Sigmoid colon (tissue), 7 donors: ENCODE measurements around the gene PERP. TPM values are rescaled to one million over a fixed set of nuclear protein-coding genes. Genes with fewer than 3 reads are reported as not detected.

Source experiments
- DNase-seq: peaks from one replicate; pipeline ENCODE4 v3.0.0-alpha.2; 2019
- H3K27ac ChIP-seq, 4 donors: fragments of 200-600 bp; sonication (generic); one replicate each; pipeline ENCODE4 v1.5.1; 2016 to 2019; ENCODE audit warnings: mild to moderate bottlenecking in 1 of 4
- H3K27me3 ChIP-seq, 3 donors: fragments of 200-600 bp; sonication (generic); one replicate each; pipeline ENCODE4 v1.5.1; 2019; ENCODE audit warnings: mild to moderate bottlenecking in 1 of 3
- H3K36me3 ChIP-seq, 4 donors: fragments of 200-600 bp; sonication (generic); one replicate each; pipeline ENCODE4 v1.5.1; 2016 to 2019
- H3K4me1 ChIP-seq, 4 donors: fragments of 200-600 bp; sonication (generic); one replicate each; pipeline ENCODE4 v1.5.1; 2017 to 2019
- H3K4me3 ChIP-seq, 4 donors: fragments of 200-600 bp; sonication (generic); one replicate each; pipeline ENCODE4 v1.5.1; 2017 to 2019; ENCODE audit warnings: mild to moderate bottlenecking in 2 of 4, moderate library complexity in 1 of 4
- H3K9me3 ChIP-seq, 4 donors: fragments of 200-600 bp in 3 of 4; sonication (generic) in 3 of 4; one replicate each; pipeline versions ENCODE4 v1.5.1 to v1.6.1; 2013 to 2019
- EP300 ChIP-seq, 4 donors: sonication (generic); formaldehyde crosslinking; IDR thresholded peaks; one replicate each; pipeline ENCODE4 v1.6.1; 2017; ENCODE audit warnings: antibody characterized with exemption in 4 of 4
- POLR2A ChIP-seq, 2 donors: fragments of 450-650 bp; IDR thresholded peaks; one replicate each; pipeline ENCODE4 v1.6.1; 2016; ENCODE audit warnings: antibody characterized with exemption in 2 of 2, mild to moderate bottlenecking in 2 of 2, moderate library complexity in 2 of 2
- POLR2AphosphoS5 ChIP-seq, 4 donors: sonication (generic); formaldehyde crosslinking; IDR thresholded peaks; one replicate each; pipeline ENCODE4 v1.6.1; 2017; ENCODE audit warnings: antibody characterized with exemption in 4 of 4
- WGBS, 2 donors: extraction: QIAGEN DNeasy Blood & Tissue Kit; methylation state at CpG; one replicate each; pipeline ENCODE4 v1.1.7; 2013; 5-methylcytosine and 5-hydroxymethylcytosine counted together
- intact Hi-C: fragments of 100-400 bp; cut with DNase I; formaldehyde crosslinking; loops from one replicate; pipeline ENCODE4 v1.15.1; 2023
- polyA plus RNA-seq, 3 donors: library from polyadenylated mRNA; stranded (reverse); fragments of 200-250 nt; gene quantifications; one replicate each; pipeline ENCODE4 v1.2.3, GENCODE V29; 2013
- total RNA-seq, 4 donors: library from RNA; depleted of rRNA; stranded (reverse); fragments of >200 nt; gene quantifications; one replicate each; pipeline ENCODE4 v1.1.0, GENCODE V29; 2016
- TF ChIP-seq, protein P1 (sequence below), 4 experiments: fragments of 450-650 bp in 3 of 4; fragments of 200-600 bp in 1 of 4; IDR thresholded peaks; one replicate each; pipeline ENCODE4 v1.5.1; 2016 to 2019; ENCODE audit warnings: antibody characterized with exemption in 4 of 4, mild to moderate bottlenecking in 3 of 4, moderate library complexity in 2 of 4
- donor health status: healthy with polysubstance abuse.
- donor health status: Bipolar disorder and iron deficiency.
- donor health status: healthy.

PERP gene
- total and polyA plus RNA-seq, 7 donors: 21.7 to 43.7 (median 36.0) TPM

DNA sequence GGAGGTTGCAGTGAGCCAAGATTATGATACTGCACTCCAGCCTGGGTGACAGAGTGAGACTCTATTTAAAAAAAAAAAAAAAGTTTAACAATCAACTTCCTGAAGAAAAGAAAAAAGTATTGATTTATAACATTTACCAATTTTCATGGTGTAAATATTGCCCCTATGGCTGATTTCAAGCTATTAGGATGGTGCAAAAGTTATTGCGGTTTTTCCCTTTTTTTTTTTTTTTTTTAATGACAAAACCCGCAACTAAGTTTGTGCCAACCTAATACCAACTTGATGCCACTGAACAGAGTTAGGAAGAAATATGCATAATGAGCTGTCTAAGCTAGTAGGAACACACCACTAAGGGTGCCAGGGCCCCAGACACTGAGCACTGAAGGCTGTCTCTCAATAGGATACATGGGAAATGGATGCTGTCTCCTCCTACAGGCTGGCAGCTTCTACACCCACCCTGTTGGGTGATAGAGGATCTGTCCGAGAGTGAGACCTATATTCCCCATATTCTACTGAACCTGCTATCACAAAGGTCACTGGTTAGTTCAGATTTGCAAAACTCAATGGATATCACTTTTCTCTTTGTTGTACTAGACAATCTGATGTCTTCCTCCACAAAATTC, 6.5 kb upstream of the PERP start:
- Histone ChIP-seq H3K27ac (no peak overlapping the region), H3K27me3 (peaks cover 0 to 5% (median 0%) of the 10 kb centered on the region in 3 donors), H3K36me3 (no peaks in the 10 kb centered on the region), H3K4me1 (peaks cover 0 to 7% (median 5%) of the 10 kb centered on the region in 4 donors), H3K9me3 (no peaks in the 10 kb centered on the region), H3K4me3 (no peak overlapping the region)
- TF ChIP-seq EP300 (IDR thresholded peaks at IDR 0.05) (no peak), POLR2AphosphoS5 (IDR thresholded peaks at IDR 0.05) (no peak), POLR2A (IDR thresholded peaks at IDR 0.05) (no peak)
- TF ChIP-seq, protein P1, sequence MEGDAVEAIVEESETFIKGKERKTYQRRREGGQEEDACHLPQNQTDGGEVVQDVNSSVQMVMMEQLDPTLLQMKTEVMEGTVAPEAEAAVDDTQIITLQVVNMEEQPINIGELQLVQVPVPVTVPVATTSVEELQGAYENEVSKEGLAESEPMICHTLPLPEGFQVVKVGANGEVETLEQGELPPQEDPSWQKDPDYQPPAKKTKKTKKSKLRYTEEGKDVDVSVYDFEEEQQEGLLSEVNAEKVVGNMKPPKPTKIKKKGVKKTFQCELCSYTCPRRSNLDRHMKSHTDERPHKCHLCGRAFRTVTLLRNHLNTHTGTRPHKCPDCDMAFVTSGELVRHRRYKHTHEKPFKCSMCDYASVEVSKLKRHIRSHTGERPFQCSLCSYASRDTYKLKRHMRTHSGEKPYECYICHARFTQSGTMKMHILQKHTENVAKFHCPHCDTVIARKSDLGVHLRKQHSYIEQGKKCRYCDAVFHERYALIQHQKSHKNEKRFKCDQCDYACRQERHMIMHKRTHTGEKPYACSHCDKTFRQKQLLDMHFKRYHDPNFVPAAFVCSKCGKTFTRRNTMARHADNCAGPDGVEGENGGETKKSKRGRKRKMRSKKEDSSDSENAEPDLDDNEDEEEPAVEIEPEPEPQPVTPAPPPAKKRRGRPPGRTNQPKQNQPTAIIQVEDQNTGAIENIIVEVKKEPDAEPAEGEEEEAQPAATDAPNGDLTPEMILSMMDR (IDR thresholded peaks at IDR 0.05): no peak
- WGBS, 2 donors: 79 to 90% methylated on average over 3 of the region's 3 CpGs
- intact Hi-C loops: loop anchor here (10.0 kb wide), 1 partner anchor 391 kb away; no protein-coding TSS in a partner anchor
- no peak for DNase-seq

DNA sequence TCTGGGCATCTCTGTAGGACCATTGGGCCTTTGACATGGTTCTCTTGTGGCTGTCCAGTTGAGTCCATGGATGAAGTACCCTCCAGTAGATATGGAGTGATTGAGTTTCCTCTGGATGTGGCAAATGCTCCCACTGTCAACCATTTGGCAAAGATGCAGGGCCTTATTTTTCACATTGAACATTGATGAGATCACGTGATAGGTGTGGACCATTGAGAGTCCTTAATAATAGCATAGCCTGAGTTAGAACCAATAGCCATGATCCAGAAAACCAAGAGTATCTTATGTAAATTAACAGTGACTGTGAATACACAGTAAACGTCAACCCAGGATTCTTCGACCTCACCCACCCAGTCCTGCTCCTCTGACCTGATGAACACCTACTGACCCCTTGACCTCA, 3.0 kb upstream of the PERP start:
- H3K9me3 ChIP-seq: no peaks in the 10 kb centered on the region
- no peak overlapping the region for H3K27ac ChIP-seq
- TF ChIP-seq EP300 (IDR thresholded peaks at IDR 0.05) (no peak), POLR2A (IDR thresholded peaks at IDR 0.05) (no peak), POLR2AphosphoS5 (IDR thresholded peaks at IDR 0.05) (no peak)
- TF ChIP-seq, protein P1 (IDR thresholded peaks at IDR 0.05): no peak
- peaks cover 0 to 27% (median 24%) of the 10 kb centered on the region in 4 donors for H3K4me1 ChIP-seq
- peaks cover 0 to 3% (median 0%) of the 10 kb centered on the region in 3 donors for H3K27me3 ChIP-seq
- 54 to 85% methylated on average over 3 of the region's 3 CpGs for WGBS, 2 donors
- intact Hi-C loops: loop anchor here (1.0 to 10.0 kb wide), 2 partner anchors 105 to 395 kb away; no protein-coding TSS in a partner anchor
- no peaks in the 10 kb centered on the region for H3K36me3 ChIP-seq
- H3K4me3 ChIP-seq: no peak overlapping the region
- no peak for DNase-seq

DNA sequence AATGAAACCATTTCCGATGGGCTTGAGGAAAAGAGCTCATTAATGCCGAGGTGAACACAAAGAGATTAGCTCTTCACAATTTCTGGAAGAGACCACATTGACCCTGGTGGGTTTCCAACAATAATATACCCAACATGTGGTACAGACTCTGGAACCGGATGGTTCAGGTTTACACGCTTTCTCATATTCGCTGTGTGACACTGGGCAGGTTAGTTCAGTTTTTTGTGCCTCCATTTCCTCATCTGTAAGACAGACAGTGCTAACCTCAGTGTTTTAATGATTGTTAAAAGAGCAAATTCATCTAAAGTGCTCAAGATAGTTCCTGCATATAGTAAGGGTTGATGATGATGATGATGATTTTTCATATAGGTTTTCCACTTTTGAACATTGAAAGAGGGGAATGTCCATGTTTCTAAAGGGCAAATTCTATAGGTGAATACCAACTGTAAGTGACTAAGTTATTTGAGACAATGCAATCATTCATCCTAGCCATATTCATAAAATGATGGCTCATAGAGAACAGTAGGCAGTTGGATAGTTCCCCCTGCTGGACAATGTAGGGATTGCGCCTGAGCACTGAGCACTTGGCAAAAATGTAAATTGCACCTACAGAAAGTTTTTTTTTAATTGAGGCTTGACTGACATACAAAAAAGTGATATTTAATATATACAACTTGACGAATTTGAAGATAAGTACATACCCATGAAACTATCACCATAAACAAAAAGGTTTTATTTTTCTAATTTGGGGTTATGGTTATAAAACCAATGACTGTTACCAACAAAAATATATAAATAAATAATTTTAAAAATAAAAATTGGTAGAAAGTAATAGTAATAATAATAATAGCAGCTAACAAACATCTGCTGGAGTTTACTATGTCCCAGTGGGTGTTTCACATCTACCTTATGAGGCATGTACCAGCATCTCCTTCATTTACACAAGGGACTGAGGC, 2.1 kb upstream of the PERP start:
- WGBS, 2 donors: 15 to 43% methylated on average over 7 of the region's 7 CpGs

DNA sequence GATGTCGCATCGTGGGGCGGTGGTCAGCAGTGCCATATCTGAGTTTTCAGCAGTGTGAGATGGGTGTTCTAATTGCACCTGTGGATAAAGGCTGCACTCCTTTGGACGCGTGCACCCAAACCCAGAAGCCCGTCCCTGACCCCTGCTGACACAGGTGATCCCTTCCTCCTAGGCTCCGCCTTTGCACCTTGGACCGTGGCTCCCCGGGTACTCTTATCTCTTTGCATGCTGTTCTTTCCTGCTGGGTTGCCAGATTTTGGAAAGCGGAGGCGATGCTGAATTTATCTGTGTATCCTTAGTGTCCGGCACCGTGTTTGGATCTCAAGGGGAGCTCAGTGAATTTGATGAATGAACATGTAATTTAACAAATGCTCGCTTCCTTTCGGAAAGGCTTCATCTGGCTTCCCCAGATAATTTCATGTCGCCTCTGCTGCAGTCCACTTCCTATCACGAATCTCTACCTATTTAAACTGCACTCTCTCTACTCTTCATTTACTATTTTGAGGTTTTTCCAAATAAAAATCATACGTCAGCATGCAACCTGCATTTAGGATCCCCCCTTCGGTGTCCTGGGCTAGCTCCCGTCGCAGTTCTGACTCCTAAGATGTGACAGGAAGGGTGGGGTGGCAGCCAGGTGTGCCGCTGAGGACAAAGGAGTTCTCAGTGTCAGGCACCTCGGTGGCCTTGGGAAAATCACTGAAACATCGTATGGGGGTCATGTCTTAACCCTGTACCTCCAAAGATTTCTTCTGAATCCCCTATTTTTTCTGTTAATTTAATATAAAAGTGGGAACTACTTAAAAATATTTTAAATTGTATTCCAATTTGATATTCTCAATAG, 753 bp upstream of the PERP start:
- intact Hi-C loops: loop anchor here (5.0 to 10.0 kb wide), 3 partner anchors 233 to 664 kb away; partner anchors contain the start of gene CCDC28A
- DNase-seq: no peak
- Histone ChIP-seq H3K36me3 (no peaks in the 10 kb centered on the region), H3K27ac (peak overlapping the region; percentile 82 to 92 (median 88)), H3K27me3 (no peaks in the 10 kb centered on the region), H3K4me3 (peak overlapping the region; percentile 70 to 88 (median 75)), H3K9me3 (no peaks in the 10 kb centered on the region), H3K4me1 (peaks cover 0 to 31% (median 24%) of the 10 kb centered on the region in 4 donors)
- 2 to 7% methylated on average over 24 of the region's 24 CpGs for WGBS, 2 donors
- TF ChIP-seq POLR2AphosphoS5 (IDR thresholded peaks at IDR 0.05) (no peak), POLR2A (IDR thresholded peaks at IDR 0.05) (no peak), EP300 (IDR thresholded peaks at IDR 0.05) (no peak)
- TF ChIP-seq, protein P1 (IDR thresholded peaks at IDR 0.05): no peak

More for the DNA sequence above, 2.1 kb upstream of the PERP start:
- H3K27me3 ChIP-seq: no peaks in the 10 kb centered on the region
- H3K4me3 ChIP-seq: no peak overlapping the region
- H3K4me1 ChIP-seq: peaks cover 0 to 31% (median 24%) of the 10 kb centered on the region in 4 donors
- H3K27ac ChIP-seq: peak overlapping the region; percentile 82 to 92 (median 88)
- intact Hi-C loops: loop anchor here (1.0 to 10.0 kb wide), 4 partner anchors 108 to 663 kb away; partner anchors contain the start of gene CCDC28A
- no peaks in the 10 kb centered on the region for H3K36me3 ChIP-seq
- TF ChIP-seq, protein P1 (IDR thresholded peaks at IDR 0.05): peak; percentile 90 to 97 (median 94)
- TF ChIP-seq POLR2AphosphoS5 (IDR thresholded peaks at IDR 0.05): no peak
- H3K9me3 ChIP-seq: no peaks in the 10 kb centered on the region
- peak; percentile 80 for DNase-seq
